T follicular helper cell (primary cell): Measurements from ENCODE around the gene ARHGAP26.

ENCODE experiments used
- DNase-seq: peaks from one replicate; pipeline ENCODE4 v3.0.0-alpha.2; 2020; ENCODE audit warnings: low read depth

ARHGAP26 gene

GRCh38 chr5:143140492-143141203 is 370.5 kb downstream of the ARHGAP26 start:
- no peak for DNase-seq

- no peak for DNase-seq
Observed at GRCh38 chr5:143141652-143142051, 371.5 kb downstream of the ARHGAP26 start.

- DNase-seq = no peak
Observed at GRCh38 chr5:143142596-143143435, 372.6 kb downstream of the ARHGAP26 start.

GRCh38 chr5:143143973-143144372 is 373.8 kb downstream of the ARHGAP26 start:
- no peak for DNase-seq

- DNase-seq = no peak
Observed at GRCh38 chr5:143145243-143146160, 375.3 kb downstream of the ARHGAP26 start.

- DNase-seq = no peak
Observed at GRCh38 chr5:143146161-143146560, 376.0 kb downstream of the ARHGAP26 start.

- no peak for DNase-seq
Observed at GRCh38 chr5:143147383-143147782, 377.2 kb downstream of the ARHGAP26 start.

DNA sequence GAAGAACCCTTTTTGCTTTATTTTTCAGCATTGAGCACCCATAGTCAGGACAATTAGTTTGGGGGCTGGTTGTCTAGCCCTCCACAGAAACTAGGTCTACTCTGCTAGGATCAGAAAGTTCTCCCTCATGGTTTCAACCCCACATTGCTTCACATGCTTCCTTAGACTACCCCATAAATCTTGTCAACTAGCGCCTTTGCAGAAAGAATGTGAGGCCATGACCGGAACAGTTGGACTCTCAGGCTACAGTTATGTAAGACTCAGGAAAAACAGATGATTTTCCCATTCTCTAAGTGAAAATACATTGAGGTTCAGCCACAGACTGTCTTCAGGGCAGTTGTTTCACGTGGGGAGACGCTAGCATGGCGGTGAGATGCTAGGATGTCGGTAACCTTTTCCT is 377.7 kb downstream of the ARHGAP26 start:
- no peak for DNase-seq

DNA sequence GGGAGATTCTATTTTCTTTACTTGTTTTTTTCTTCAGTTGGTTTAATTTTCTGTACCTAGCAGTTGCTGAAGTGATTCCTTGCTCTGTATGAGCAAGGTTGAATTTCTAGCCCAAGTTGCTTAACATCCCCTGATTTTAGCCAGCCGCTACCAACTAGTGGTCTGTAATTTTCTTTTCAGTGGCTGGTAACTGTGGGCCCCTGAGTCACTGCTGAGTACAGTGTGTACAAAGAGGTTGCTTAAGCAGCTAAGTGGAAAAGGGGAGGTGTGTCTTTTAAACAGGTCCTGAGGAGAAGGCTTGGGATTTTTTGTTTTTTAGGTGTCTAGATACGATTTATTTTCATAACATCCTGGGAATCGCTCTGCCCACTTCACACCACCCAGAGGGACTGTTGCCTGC is 378.6 kb downstream of the ARHGAP26 start:
- DNase-seq = no peak

- DNase-seq = no peak
Observed at GRCh38 chr5:143149759-143150158, 379.6 kb downstream of the ARHGAP26 start.

DNA sequence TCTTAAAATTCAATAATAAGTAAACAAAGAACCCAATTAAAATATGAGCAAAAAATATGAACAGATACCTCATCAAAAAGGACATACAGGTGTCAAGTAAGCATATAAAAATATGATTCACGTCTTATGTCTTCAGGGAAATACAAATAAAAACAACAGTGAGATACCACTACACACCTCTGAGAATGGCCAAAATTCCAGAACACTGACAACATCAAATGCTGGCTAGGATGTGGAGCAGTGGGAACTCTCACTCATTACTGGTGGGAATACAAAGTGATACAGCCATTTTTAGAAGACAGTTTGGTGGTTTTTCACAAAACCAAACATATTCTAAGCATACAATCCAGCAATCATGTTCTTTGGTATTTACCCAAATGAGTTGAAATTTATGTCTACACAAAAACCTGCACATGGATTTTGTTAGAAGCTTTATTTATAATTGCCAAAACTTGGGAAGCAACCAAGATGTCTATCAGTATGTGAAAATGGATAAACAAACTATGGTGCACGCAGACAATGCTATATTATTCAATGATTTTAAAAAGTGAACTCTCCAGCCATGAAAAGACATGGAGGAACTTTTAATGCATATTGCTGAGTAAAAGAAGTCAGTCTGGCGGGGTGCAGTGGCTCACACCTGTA is 381.0 kb downstream of the ARHGAP26 start:
- no peak for DNase-seq

DNA sequence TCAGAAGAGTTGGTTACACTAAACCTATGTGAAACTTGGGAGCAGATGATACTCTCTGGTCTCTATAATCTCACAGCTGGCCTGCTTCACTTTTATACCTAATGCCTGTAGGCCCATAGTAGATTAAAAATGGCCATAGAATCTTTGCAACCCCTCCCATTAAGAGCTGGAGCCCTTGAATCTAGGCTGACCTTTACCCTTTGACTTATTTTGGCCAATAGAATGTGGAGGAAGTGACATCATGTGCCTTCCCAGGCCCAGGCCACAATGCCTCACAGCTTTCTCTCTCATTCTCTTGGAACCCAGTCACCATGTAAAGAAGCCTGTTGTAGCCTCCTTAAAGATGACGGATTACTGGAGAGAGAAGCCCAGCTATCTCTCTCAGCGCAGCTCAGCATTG is 382.3 kb downstream of the ARHGAP26 start:
- no peak for DNase-seq

DNA sequence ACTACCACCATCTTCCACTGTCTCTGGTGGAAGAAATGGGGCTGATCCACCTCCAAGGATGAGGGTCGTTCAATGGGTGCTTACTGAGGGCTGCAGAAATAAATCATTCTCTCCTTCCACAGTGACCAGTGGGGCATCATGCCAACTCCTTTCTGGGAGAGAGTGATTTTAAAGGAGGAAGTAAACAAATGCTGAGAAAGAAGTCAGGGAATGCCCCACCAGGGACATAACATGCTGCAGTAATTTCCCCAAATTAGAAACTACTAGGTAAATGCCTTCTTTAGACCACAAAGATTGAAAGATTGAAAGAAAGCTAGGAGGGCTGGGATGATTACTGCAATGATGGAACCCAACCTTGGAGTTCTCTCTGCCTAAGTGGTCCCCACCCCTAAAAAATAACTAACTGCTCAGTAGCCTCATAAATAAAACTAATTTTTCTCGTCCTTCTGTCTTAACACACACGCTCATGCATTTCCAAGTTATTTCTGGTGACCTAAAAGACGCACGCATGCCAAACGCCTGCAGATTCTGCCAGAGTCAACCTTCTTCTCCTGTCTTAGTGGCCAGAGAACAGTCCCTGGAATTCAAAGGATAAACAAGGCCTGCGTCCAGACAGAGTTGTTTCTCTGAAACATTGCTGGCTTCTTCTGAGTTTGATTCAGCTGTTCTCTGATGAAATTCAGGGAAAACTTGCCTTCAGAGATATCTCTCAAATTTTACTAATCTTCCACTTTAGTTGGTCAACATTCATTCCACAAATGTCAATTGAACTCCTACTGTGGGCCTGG is 383.3 kb downstream of the ARHGAP26 start:
- no peak for DNase-seq

- no peak for DNase-seq
Observed at GRCh38 chr5:143154510-143155370, 384.6 kb downstream of the ARHGAP26 start.

DNA sequence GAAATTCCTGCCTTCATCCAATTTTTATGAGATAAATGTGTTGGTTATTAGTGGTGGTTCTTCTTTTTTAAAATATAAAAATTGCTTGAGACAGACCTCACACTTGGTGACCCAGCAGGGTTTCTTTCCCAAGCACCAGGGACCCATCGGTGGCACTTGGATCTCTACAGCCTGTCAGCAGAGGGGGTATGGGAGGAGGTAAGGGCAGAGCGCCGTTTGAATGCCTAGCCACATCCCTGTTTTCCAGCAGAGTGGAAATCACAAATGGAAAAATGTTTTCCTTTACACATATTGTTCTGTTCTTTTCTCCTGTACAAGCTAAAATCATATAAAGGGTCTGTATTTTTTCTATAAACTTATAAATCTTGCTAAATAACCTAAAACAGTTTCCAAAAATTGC is 385.3 kb downstream of the ARHGAP26 start:
- DNase-seq = no peak

GRCh38 chr5:143156086-143156485 is 385.9 kb downstream of the ARHGAP26 start:
- DNase-seq = no peak

DNA sequence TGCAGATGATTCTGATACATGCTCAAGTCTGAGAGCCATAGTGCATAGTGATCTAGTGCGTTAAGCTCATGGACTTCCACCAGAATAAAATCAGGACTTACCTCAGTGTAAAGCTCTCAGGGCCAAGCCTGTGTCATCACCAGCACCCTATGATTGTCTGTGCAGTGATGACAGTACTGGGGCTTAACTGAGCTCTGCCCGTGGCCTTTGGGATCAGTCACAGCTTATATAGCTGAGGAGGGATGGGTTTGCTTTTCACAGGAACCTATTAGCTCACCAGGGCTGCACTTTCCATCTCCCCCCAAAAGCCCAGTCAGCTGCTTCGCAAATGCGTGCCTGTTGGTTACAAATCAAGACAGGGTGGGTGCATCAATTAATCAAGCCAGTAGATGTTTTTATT is 386.4 kb downstream of the ARHGAP26 start:
- no peak for DNase-seq

DNA sequence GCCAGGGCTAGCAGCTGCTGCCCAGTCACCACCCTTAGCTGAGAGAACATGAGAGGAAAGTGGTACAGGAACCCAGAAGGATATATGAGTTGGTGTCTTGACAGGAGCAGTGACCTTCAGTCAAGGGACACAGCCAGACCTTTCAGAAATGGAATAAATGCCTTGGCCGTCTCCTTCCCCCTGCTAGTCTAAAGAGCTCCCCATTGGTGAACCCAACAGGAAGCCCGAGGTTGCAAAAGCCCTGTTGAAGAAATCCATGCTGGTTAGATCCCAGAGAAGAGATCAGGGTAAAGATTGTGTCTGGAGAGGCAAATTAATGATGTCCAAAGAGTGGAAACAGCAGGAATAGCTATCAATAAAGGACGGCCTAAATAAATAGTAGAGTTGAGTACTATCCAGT is 388.9 kb downstream of the ARHGAP26 start:
- DNase-seq = no peak

- DNase-seq = no peak
Observed at GRCh38 chr5:143161885-143162540, 391.8 kb downstream of the ARHGAP26 start.
